ENCODE measurements around the gene PNPLA3.
A peak's percentile ranks its signal among the peaks of the same experiment; 100 is the strongest.
"Not testable (repeated sequence)": the region's sequence is repeated elsewhere in the genome, so short reads cannot be mapped to it uniquely, and the experiment has no call there.

Gene PNPLA3

GRCh38 chr22:43889860-43890253 lies 33.7 kb upstream of the PNPLA3 start:
- no peak for DNase-seq (ENCODE audit: low read depth in 2 of 2)

- no peak for DNase-seq (ENCODE audit: low read depth in 2 of 2)
These were observed 32.7 kb upstream of the PNPLA3 start for GRCh38 chr22:43890901-43891331.

GRCh38 chr22:43891360-43892182 lies 32.0 kb upstream of the PNPLA3 start, which contains the start of gene PNPLA5:
Gene PNPLA5 (minus strand): TSS chr22:43892013. CDS start chr22:43891880, 133 bp downstream.
- peak in 1 of 2 donors; percentile 16 for DNase-seq (ENCODE audit: low read depth in 2 of 2)

GRCh38 chr22:43892183-43892894 lies 31.3 kb upstream of the PNPLA3 start:
- no peak for DNase-seq (ENCODE audit: low read depth in 2 of 2)

- DNase-seq (ENCODE audit: low read depth in 2 of 2), result no peak
These were observed 30.3 kb upstream of the PNPLA3 start for GRCh38 chr22:43893266-43893665.

GRCh38 chr22:43894122-43894521 lies 29.5 kb upstream of the PNPLA3 start:
- no peak for DNase-seq (ENCODE audit: low read depth in 2 of 2)

GRCh38 chr22:43895986-43896645 lies 27.5 kb upstream of the PNPLA3 start:
- DNase-seq (ENCODE audit: low read depth in 2 of 2), result no peak

GRCh38 chr22:43897751-43898261 lies 25.8 kb upstream of the PNPLA3 start:
- peak in 1 of 2 donors; percentile 13 for DNase-seq (ENCODE audit: low read depth in 2 of 2)

GRCh38 chr22:43900206-43900605 lies 23.4 kb upstream of the PNPLA3 start:
- DNase-seq (ENCODE audit: low read depth in 2 of 2), result no peak

- DNase-seq (ENCODE audit: low read depth in 2 of 2), result no peak
These were observed 21.5 kb upstream of the PNPLA3 start for GRCh38 chr22:43901976-43902643.

- DNase-seq (ENCODE audit: low read depth in 2 of 2), result not testable (repeated sequence)
These were observed 20.6 kb upstream of the PNPLA3 start for GRCh38 chr22:43903033-43903432.

- DNase-seq (ENCODE audit: low read depth in 2 of 2), result not testable (repeated sequence)
These were observed 19.2 kb upstream of the PNPLA3 start for GRCh38 chr22:43904412-43904811.

GRCh38 chr22:43905681-43906080 lies 17.9 kb upstream of the PNPLA3 start:
- no peak for DNase-seq (ENCODE audit: low read depth in 2 of 2)

GRCh38 chr22:43909708-43910107 lies 13.9 kb upstream of the PNPLA3 start:
- no peak for DNase-seq (ENCODE audit: low read depth in 2 of 2)

GRCh38 chr22:43910178-43910695 lies 13.4 kb upstream of the PNPLA3 start:
- no peak for DNase-seq (ENCODE audit: low read depth in 2 of 2)

- no peak for DNase-seq (ENCODE audit: low read depth in 2 of 2)
These were observed 12.3 kb upstream of the PNPLA3 start for GRCh38 chr22:43911351-43911750.

- DNase-seq (ENCODE audit: low read depth in 2 of 2), result no peak
These were observed 6.1 kb upstream of the PNPLA3 start for GRCh38 chr22:43917521-43917920.

- DNase-seq (ENCODE audit: low read depth in 2 of 2), result no peak
These were observed 4.3 kb upstream of the PNPLA3 start for GRCh38 chr22:43919106-43919973.

GRCh38 chr22:43921370-43921769 lies 2.2 kb upstream of the PNPLA3 start:
- DNase-seq (ENCODE audit: low read depth in 2 of 2), result no peak

- no peak for DNase-seq (ENCODE audit: low read depth in 2 of 2)
These were observed 1.5 kb upstream of the PNPLA3 start for GRCh38 chr22:43922123-43922522.

Measured in stimulated activated CD8-positive, alpha-beta memory T cell treated with anti-CD3 and anti-CD28 coated beads, Interleukin-15, amount 100 ng/mL, for 48 hours (primary cell).